GM10266 (cell line): Measurements from ENCODE around the gene C6orf120.
"Not testable (repeated sequence)": the region's sequence is repeated elsewhere in the genome, so short reads cannot be mapped to it uniquely, and the experiment has no call there.

Source experiments
- DNase-seq: peaks from one replicate; pipeline ENCODE4 v3.0.0; 2012; ENCODE audit errors: extremely low spot score
- TF ChIP-seq, protein P1 (sequence below): IDR thresholded peaks from 2 replicates; pipeline ENCODE4 v1.5.1; 2012; ENCODE audit warnings: mild to moderate bottlenecking, low read depth; ENCODE audit not compliant: control insufficient read depth, insufficient read depth; ENCODE audit errors: missing control alignments

Gene C6orf120

DNA sequence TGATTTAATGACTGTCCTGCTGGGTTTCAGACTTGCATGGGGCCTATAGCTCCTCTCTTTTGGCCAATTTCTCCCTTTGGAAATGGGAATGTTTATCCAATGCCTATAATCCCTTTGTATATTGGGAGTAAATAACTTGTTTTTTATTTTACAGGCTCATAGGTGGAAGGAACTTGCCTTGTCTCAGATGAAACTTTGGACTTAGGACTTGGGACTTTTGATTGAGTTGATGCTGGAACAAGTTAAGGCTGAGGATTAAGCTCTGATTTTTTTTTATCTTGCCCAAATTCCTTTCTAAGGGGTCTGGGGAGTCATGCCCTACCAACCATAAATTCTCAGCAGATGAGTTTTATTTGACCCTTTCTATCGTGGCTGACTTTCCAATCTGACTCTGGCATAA lies 23.6 kb upstream of the C6orf120 start:
- TF ChIP-seq, protein P1, sequence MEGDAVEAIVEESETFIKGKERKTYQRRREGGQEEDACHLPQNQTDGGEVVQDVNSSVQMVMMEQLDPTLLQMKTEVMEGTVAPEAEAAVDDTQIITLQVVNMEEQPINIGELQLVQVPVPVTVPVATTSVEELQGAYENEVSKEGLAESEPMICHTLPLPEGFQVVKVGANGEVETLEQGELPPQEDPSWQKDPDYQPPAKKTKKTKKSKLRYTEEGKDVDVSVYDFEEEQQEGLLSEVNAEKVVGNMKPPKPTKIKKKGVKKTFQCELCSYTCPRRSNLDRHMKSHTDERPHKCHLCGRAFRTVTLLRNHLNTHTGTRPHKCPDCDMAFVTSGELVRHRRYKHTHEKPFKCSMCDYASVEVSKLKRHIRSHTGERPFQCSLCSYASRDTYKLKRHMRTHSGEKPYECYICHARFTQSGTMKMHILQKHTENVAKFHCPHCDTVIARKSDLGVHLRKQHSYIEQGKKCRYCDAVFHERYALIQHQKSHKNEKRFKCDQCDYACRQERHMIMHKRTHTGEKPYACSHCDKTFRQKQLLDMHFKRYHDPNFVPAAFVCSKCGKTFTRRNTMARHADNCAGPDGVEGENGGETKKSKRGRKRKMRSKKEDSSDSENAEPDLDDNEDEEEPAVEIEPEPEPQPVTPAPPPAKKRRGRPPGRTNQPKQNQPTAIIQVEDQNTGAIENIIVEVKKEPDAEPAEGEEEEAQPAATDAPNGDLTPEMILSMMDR, result no peak
- no peak for DNase-seq

DNA sequence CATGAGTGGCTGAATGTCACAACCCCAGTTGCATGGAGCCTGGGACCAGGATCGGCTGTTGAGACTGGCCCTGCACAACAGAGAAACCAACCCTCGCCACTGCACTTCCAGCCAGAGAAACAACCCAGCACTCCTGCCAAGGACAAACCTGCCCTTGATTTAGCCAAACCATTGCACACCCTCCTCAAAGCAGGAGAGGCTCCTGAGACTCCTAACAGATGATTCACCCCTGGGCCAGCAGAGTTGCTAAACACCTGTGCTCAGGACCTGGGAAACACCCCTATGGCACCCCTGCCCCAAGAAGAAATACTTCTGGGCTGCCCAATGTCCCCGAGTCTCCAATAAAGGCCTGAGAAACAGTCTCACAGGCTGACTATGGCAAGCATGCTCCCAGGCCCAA lies 17.9 kb upstream of the C6orf120 start:
- TF ChIP-seq, protein P1, result no peak
- DNase-seq, result no peak

DNA sequence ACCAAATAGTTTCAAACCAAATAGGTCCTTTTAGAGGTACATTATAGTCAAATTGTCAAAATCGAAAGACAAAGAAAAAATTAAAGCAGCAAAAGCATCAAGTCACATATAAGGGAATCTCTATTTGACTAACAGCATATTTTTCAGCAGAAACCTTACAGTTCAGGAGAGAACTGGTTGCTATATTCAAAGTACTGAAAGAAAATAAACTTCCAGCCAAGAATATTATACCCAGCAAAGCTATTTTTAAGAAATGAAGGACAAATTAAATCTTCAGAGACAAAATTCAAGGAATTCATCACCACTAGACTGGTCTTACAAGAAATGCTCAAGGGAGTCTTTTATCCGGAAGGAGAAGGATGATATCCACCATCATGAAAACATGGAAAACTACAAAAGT lies 16.1 kb upstream of the C6orf120 start:
- TF ChIP-seq, protein P1, result no peak
- no peak for DNase-seq

DNA sequence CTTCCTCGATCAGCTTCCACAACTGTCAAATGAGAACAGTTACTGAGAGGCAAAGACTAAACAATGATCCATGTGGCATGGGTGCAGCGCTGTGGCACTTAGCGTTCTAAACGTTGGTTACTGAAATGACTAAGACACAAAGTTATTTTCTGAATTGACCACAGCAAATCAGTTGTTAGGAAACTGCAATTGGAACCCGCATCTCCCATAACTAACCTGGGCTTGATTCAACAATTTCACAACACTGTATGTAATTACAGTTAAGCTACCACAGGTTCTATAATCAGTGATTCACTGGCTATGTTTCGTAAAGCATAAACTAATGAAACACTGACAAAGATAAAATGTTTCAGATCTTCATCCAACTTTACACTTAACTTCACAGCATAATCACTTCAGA lies 12.6 kb upstream of the C6orf120 start:
- TF ChIP-seq, protein P1, result no peak

DNA sequence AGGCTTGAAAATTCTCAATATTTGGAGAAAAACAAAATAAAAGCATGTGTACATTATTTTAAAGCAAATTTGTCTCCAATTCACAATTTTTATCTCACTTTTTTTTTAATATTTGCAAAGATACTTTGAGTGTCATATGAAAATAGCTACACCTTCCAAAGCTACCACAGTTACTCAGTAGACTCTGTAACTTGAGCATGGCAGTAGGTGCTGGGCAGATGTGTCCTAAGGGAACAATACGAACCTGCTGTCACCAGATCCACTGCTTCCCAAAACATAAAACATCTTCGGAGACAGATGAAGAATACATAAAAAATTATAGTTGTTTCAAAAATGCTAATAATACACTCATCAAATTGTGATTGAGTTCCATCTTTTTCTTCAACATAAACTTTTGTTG lies 10.7 kb upstream of the C6orf120 start:
- no peak for DNase-seq
- TF ChIP-seq, protein P1, result no peak

More for the DNA sequence above, 12.6 kb upstream of the C6orf120 start:
- no peak for DNase-seq

DNA sequence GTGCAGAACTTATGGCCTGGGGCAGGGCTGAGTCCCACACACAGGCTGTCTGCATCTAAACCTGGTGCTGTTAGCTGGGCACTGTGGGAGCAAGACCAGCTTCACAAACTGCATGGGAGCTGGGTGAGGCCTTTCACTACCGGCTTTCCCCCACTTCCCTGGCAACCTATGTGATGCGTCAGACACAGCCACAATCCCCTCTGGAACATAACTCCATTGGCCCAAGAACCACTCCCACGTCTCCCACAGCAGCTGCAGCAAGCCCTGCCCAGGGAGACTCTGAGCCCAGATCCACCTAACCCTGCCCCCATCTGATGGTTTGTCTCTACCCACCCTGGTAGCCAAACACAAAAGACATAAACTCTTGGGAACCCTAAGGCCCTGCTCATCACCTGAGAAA lies 9.4 kb upstream of the C6orf120 start:
- no peak for DNase-seq
- TF ChIP-seq, protein P1, result no peak

DNA sequence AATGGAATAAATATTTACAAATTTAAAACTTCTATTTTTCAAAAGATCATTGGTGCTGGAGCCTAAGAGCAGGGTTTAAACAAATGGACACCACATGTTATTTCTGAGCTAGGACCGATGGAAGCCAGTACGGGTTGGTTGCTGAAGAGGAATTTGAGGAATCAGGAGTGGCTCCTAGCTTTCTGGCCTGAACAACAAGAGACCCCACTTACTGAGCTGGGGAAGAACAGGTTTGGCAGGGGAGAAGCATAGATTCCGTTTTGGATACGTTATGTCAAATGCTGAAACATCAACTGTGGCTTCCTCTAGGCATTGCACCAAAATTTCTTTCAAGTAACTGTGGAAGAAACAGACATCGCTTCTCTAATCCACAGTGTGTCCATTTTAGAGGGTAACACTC lies 6.8 kb upstream of the C6orf120 start:
- DNase-seq, result no peak
- TF ChIP-seq, protein P1, result no peak

DNA sequence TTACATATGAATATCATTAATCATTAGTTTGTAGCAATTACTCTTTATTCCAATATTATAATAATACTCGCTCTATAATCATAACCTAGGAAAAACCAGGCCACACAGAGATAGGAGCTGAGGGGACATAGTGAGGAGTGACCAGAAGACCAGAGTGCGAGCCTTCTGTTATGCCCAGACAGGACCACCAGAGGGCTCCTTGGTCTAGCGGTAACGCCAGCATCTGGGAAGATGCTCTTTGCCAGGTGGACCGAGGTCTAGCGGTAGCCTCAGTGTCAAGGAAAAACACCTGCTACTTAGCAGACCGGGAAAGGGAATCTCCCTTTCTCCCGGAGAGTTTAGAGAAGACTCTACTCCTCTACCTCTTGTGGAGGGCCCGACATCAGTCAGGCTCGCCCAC lies 4.8 kb upstream of the C6orf120 start:
- not testable (repeated sequence) for DNase-seq
